Esophagus squamous epithelium (tissue), 4 donors: ENCODE measurements around the gene CABCOCO1.

Experiments
- POLR2A ChIP-seq, 4 donors: fragments of 450-650 bp; IDR thresholded peaks; one replicate each; pipeline ENCODE4 v1.6.1; 2017; ENCODE audit warnings: antibody characterized with exemption in 4 of 4, mild to moderate bottlenecking in 4 of 4, moderate library complexity in 3 of 4
- TF ChIP-seq, protein P1 (sequence below), 6 experiments: fragments of 450-650 bp in 4 of 6; fragments of 200-600 bp in 2 of 6; sonication (generic) in 2 of 6; IDR thresholded peaks; one replicate each; pipeline ENCODE4 v1.5.1; 2016 to 2019; ENCODE audit warnings: antibody characterized with exemption in 6 of 6, mild to moderate bottlenecking in 4 of 6, moderate library complexity in 4 of 6

GRCh38 chr10:61617586-61617985 is 45.1 kb upstream of the CABCOCO1 start:
- no peak for TF ChIP-seq POLR2A (IDR thresholded peaks at IDR 0.05)
- TF ChIP-seq, protein P1, sequence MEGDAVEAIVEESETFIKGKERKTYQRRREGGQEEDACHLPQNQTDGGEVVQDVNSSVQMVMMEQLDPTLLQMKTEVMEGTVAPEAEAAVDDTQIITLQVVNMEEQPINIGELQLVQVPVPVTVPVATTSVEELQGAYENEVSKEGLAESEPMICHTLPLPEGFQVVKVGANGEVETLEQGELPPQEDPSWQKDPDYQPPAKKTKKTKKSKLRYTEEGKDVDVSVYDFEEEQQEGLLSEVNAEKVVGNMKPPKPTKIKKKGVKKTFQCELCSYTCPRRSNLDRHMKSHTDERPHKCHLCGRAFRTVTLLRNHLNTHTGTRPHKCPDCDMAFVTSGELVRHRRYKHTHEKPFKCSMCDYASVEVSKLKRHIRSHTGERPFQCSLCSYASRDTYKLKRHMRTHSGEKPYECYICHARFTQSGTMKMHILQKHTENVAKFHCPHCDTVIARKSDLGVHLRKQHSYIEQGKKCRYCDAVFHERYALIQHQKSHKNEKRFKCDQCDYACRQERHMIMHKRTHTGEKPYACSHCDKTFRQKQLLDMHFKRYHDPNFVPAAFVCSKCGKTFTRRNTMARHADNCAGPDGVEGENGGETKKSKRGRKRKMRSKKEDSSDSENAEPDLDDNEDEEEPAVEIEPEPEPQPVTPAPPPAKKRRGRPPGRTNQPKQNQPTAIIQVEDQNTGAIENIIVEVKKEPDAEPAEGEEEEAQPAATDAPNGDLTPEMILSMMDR (IDR thresholded peaks at IDR 0.05): no peak
